AML-193 (cell line): ENCODE data around the gene ECE1.
"Not testable (repeated sequence)": the region's sequence is repeated elsewhere in the genome, so short reads cannot be mapped to it uniquely, and the experiment has no call there.

Experiments used
- DNase-seq, 2 experiments: peaks; one replicate each; lab custom pipeline; 2025; lab: John Stamatoyannopoulos, UW

ECE1 gene

DNA sequence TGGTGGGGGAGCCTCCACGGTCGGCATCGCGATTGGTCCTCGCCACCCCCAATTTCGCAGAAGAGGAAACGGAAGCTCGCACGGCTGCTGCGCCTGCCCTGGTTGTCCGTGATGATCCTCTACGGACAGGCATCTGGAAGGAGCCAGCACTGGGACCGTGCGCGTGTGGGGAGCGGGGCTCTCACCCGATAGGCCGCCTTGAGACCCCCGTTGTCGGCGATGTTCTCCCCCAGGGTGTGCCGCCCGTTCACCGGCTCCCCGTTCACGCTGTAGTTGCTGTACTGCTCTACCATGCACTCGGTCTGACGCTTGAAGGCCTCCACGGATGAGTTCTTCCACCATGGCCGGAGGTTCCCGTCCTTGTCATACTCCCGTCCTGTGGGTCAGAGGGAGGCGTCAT is 65.2 kb downstream of the ECE1 start:
- DNase-seq, result no peak

- DNase-seq, result no peak
Observed at GRCh38 chr1:21220815-21221214, 69.4 kb downstream of the ECE1 start.

- DNase-seq, result no peak
Observed at GRCh38 chr1:21219674-21220073, 70.6 kb downstream of the ECE1 start.

DNA sequence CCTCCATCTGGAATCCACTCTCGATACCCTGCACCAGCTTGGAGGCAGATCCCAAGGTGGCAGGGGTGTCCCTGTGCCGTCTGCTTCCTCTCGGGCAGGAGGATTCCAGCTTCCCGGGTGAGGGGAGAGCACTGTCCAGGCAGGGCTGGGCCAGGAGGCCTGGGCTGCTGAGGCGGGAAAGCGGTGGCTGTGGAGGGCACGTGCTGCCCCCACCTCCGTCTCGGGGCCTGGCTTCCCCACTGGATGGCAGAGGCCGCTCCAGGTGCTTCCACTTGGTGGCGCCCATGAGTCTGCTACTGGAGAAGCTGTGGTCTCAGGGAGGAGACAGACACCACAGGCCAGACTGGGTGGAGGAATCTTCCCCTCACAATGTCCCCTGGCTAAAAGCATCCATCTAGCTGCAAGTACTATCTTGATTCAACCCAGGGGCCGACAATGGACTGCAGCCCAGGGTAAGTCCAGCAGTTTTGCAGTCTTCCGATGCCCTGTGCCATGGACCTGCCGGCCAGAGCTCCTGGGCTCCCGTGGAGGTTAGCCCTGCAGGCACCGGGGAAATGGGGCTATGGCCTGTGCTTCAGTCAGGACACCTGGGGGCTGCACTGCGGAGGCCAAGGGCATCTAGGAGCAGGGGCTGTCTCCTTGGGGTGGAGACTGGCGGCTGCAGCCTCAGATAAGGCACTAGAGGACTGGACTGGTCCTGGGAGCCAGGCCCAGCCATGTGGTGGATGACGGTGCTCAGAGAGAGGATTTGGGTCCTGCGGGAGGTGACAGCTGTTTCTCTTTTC is 72.3 kb downstream of the ECE1 start:
- peak; percentile 21 to 37 for DNase-seq

- peak in 1 of 2 experiments; percentile 7 for DNase-seq
Observed at GRCh38 chr1:21216835-21217811, 73.1 kb downstream of the ECE1 start.

DNA sequence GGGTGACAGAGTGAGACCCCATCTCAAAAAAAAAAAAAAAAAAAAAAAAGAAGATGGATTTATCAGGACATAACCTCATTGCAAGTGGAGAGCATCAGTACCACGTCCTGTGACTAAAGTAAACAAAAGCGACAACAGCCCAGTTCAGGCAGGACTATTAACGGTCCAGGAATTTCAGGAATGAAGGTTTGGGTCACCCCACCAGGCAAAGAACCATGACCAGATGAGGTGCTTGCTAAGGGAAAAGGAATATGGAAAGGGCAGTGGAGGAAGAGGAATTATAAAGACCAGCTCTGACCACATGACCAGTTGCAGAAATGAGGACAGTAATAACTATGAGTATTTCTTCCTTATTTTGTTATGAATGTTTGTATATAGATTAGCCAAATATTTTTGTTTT is 78.1 kb downstream of the ECE1 start:
- DNase-seq, result no peak

DNA sequence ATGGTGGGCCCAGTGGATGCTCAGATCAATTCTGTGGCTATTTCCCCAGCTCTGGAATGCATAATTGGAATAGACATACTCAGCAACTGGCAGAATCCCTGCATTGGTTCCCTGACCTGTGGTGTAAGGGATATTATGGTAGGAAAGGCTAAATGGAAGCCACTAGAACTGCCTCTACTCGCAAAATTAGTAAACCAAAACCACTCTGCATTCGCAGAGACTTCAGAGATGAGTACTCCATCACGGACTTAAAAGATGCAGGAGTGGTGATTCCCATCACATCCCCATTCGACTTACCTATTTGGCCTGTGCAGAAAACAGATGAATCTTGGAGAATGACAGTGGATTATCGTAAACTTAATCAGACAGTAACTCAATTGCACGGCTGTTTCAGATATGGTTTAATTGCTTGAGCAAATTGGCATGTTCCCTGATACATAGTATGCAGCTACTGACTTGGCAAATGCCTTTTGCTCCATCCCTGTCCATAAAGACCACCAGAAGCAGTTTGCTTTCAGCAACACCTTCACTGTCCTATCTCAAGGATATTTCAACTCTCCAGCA is 82.0 kb downstream of the ECE1 start:
- DNase-seq, result not testable (repeated sequence)

GRCh38 chr1:21206117-21206516 is 84.1 kb downstream of the ECE1 start:
- no peak for DNase-seq

- no peak for DNase-seq
Observed at GRCh38 chr1:21205416-21205815, 84.8 kb downstream of the ECE1 start.

- no peak for DNase-seq
Observed at GRCh38 chr1:21201650-21202049, 88.6 kb downstream of the ECE1 start.

DNA sequence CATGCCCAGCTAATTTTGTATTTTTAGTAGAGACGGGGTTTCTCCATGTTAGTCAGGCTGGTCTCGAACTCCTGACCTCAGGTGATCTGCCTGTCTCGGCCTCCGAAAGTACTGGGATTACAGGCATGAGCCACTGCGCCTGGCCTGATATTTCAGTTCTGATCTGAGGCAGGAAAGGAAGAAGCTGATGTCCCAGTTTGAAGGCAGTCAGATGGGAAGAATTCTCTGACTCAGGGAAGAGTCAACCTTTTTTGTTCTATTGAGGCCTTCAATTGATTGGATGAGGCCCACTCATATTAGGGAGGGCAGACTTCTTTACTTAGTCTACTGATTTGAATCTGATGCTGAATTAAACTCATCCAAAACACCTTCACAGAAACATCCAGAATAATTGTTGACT is 89.0 kb downstream of the ECE1 start:
- DNase-seq, result not testable (repeated sequence)

DNA sequence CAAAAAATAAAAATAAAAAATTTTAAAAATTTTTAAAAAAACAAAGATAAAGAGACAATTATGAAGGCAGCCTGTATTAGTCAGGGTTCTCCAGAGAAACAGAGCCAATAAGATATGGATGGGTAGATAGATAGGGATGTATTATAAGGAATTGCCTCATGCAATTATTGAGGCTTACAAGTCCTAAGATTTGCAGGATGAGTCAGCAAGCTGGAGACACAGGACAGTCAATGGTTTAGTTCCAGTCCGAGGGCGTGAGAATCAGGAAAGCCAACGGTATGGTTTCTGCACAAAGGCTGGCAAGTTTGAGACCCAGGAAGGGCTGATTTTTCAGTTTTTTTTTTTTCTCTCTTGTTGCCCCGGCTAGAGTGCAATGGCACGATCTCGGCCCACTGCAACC is 89.5 kb downstream of the ECE1 start:
- no peak for DNase-seq

GRCh38 chr1:21198929-21199328 is 91.3 kb downstream of the ECE1 start:
- DNase-seq, result no peak

DNA sequence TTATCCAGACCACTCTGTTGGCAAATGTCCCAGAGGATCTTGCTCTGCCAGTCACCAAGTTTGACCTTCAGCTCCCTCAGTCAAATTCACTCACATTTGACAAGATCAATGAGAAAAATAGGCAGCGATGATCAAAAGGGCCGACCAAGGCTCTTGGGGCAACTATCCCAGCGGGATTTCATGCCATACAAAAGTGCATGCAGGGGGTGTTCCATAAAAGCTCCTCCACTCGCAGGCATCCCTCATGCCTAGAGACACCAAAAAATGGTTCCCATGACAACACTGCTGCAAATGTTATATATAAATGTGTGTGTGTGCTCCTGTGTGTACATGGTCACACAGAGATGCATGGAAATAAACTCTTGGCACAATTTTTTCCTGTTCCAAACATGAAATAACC is 97.4 kb downstream of the ECE1 start:
- no peak for DNase-seq

DNA sequence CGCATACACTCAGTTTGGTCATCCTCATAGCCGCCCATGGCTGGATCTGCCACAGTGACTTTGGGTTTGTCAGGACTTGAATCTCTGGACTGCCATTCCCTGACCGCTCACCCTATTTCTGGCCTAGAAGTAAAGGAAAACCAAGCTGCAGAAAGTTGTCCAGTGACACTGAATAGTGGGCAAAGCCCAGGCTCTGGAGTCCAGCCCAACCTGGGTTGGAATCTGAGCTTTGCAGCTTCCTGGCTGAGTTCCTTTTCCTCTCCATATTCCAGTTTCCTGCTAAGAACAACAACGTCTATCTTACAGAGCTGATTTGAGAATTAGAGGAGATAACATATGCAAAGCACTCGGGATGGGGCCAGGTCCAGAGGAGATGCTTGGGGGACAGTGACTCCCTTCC is 98.0 kb downstream of the ECE1 start:
- no peak for DNase-seq

DNA sequence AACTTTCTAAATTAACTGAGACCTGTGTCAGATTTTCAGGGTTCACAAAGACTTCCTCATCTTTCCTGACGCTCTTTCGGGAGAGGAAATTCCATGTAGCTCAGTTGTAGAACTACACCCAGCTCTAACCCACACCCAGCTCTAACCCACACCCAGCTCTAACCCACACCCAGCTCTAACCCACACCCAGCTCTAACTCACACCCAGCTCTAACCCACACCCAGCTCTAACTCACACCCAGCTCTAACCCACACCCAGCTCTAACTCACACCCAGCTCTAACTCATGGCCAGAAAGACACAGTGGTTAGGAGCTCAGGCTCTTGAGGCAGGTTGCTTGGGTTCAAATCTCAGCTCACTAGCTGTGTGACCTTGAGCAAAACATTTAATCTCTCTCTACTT is 99.5 kb downstream of the ECE1 start:
- DNase-seq, result not testable (repeated sequence)

DNA sequence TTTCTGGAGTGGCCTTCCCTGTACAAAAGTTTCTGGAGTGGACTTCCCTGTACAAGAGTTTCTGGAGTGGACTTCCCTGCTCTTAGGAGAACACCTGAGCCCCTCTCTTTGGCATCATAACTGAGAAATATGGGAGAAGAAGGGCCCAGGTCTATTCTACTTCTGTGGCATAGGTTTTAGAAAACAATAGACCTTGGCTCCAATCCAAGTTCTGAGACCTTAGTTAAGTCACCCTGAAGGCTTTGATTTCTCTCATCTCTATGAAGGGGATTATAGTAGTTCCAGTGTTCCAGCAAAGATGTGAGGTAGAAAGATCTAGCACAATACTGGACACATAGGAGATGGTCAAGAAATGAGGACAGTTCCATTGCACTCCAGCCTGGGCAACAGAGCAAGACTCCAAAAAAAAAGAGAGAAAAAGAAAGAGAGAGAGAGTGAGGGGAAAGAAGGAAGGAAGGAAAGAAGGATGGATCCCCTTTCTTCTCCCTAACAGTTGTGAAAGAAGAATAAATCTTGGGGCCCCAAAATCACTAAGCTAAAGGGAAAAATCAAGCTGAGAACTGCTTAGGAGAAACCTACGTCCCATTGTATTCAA is 100.3 kb downstream of the ECE1 start:
- DNase-seq, result no peak

- no peak for DNase-seq
Observed at GRCh38 chr1:21189421-21189820, 100.8 kb downstream of the ECE1 start.

GRCh38 chr1:21188235-21188634 is 102.0 kb downstream of the ECE1 start:
- no peak for DNase-seq

- DNase-seq, result no peak
Observed at GRCh38 chr1:21185221-21185731, 105.0 kb downstream of the ECE1 start.

DNA sequence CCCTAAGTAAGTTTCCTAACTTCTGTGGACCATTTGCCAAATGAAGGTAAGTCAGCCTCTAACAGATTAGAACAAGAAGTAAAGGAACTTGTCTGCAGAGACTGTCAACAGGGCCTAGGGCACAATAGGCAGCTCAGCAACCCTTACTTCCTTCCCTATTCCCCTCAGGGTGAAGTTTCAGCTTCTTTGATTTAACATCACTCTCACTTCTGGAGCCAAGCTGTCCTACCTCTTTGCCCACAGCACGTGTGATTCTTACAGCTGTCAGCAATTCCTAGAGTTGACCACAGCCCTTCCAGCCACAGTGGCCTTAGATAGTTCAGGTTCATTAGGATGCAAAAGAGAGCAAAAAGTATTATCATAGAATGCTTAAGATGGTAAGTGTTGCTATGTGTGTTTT is 106.0 kb downstream of the ECE1 start:
- DNase-seq, result peak; percentile 49 to 65

GRCh38 chr1:21182181-21182731 is 108.0 kb downstream of the ECE1 start:
- no peak for DNase-seq
